ENCODE measurements around the gene MAPK8IP1. TPM values are rescaled to one million over a fixed set of nuclear protein-coding genes. Genes with fewer than 3 reads are reported as not detected.
"Not testable (repeated sequence)": the region's sequence is repeated elsewhere in the genome, so short reads cannot be mapped to it uniquely, and the experiment has no call there.

The MAPK8IP1 gene
- total RNA-seq, 2 donors from 2014 or later, result 1.7 to 4.0 TPM

GRCh38 chr11:45902452-45903380 lies 17.3 kb downstream of the MAPK8IP1 start:
- no peak for ATAC-seq
- DNase-seq, result no peak
- intact Hi-C loops (cut with DNase I, micrococcal nuclease), result no loop called here

DNA sequence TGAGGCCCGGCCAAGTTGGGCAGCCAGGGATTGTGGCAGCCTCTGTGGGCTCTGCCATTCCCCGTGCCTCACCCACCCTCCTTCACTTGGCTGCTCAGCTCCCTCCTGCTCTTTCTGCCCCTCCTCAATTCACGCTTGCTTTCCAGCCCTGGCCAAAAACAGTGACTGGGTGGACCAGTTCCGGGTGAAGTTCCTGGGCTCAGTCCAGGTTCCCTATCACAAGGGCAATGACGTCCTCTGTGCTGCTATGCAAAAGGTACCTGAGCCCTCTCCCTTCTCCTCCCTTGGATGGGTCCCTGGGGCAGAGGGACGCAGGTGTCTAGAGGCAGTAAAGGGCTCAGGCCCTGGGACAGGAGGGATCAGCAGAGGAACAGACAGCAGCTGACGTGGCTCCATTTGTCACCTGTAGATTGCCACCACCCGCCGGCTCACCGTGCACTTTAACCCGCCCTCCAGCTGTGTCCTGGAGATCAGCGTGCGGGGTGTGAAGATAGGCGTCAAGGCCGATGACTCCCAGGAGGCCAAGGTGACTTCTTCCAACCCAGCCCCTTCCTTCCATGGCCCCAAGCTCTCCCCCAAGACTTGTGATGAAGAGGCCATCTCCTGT lies 19.0 kb downstream of the MAPK8IP1 start:
- intact Hi-C loops (cut with DNase I, micrococcal nuclease), result no loop called here
- DNase-seq (peak in 1 of 2 donors; percentile 30), ATAC-seq (peak; percentile 33)

- ATAC-seq, result no peak
- intact Hi-C loops (cut with DNase I, micrococcal nuclease), result no loop called here
- no peak for DNase-seq
These were observed 19.6 kb downstream of the MAPK8IP1 start for GRCh38 chr11:45905095-45905494.

DNA sequence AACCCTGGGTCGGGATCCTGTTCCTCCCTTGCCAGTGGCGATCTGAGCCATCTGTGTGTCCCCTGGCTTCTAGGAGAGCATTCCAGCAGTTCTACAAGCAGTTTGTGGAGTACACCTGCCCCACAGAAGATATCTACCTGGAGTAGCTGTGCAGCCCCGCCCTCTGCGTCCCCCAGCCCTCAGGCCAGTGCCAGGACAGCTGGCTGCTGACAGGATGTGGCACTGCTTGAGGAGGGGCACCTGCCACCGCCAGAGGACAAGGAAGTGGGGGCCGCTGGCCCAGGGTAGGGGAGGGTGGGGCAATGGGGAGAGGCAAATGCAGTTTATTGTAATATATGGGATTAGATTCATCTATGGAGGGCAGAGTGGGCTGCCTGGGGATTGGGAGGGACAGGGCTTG lies 20.1 kb downstream of the MAPK8IP1 start:
- intact Hi-C loops (cut with DNase I, micrococcal nuclease); DNase-seq: not testable (repeated sequence)
- peak; percentile 23 for ATAC-seq

- intact Hi-C loops (cut with DNase I, micrococcal nuclease), result no loop called here
- peak; percentile 70 for ATAC-seq
- peak; percentile 28 to 68 for DNase-seq
These were observed 20.7 kb downstream of the MAPK8IP1 start for GRCh38 chr11:45906096-45906682.

GRCh38 chr11:45906965-45907611 lies 21.6 kb downstream of the MAPK8IP1 start, which contains the start of gene FREY1:
Gene FREY1 (minus strand): TSS chr11:45907271. CDS start chr11:45907245, 26 bp downstream.
- ATAC-seq (peak; percentile 9), DNase-seq (no peak)
- intact Hi-C loops (cut with DNase I, micrococcal nuclease), result no loop called here

GRCh38 chr11:45907911-45908370 lies 22.5 kb downstream of the MAPK8IP1 start:
- DNase-seq (no peak), ATAC-seq (no peak)
- intact Hi-C loops (cut with DNase I, micrococcal nuclease), result no loop called here

DNA sequence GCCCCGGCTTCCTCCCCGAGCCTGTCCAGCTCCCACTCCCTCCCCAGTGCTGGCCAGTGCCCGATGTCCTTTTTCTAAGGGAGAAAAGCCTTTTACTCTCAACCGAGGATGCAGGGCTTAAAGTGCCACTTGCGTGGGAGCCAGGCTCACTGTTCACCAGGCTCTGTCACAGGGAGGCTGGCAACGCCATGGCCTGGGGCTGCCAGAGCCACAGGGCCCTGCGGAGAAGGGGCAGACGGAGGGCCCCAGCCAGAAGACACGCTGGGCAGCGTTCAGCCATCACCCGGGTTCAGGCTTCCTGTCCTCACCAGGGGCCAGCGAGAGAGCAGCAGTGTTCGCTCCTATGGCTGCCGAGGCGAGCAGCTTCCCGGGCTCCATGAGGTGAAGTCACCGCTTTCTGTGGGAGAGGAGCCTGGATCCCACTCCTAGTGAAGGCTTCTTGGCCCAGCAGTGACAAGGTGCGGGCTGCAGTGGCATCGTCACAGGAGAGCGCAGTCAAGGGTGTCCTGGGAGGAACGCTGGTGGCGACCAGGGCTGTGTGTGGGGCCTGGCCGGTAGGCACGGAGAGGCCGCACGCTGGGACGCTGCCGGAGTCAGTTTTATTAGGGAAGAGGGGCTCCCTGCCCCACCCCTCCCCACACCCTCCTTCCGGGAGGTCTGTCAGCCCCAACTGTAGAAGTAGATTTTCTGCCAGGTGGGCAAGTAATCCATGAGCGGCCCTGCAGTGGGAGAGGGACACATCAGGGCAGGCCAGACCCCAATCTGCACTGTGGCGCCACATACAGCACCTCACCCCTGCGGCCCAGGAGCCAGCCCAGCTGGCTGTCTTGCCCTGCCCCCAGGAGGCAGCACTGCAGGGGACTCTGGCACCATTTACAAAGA lies 24.4 kb downstream of the MAPK8IP1 start:
- ATAC-seq, result no peak
- intact Hi-C loops (cut with DNase I, micrococcal nuclease), result no loop called here
- DNase-seq, result no peak

DNA sequence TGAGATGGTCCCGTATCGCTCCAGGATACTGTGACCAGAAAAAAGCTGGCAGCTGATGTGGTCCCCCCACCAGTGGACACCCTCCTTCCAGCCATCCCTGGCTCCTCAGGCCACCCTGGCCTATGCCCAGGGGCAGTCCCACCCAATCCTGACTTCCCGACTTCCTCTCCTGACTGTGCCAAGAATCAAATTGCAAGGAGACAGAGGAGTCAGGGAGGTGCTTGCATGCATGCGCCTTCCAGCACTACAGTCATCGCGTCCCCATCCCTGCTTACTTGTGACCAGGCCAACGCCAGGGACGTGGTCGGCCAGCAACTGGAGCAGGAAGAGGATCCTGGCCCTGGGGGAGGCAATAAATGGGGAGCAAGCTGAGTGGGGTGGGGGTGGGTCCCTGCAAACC lies 25.2 kb downstream of the MAPK8IP1 start:
- intact Hi-C loops (cut with DNase I, micrococcal nuclease), result no loop called here
- ATAC-seq (no peak), DNase-seq (no peak)

GRCh38 chr11:45913514-45913913 lies 28.1 kb downstream of the MAPK8IP1 start:
- intact Hi-C loops (cut with DNase I, micrococcal nuclease), result no loop called here
- DNase-seq, result no peak
- no peak for ATAC-seq

GRCh38 chr11:45913942-45914635 lies 28.6 kb downstream of the MAPK8IP1 start:
- intact Hi-C loops (cut with DNase I, micrococcal nuclease), result no loop called here
- no peak for DNase-seq
- no peak for ATAC-seq

- intact Hi-C loops (cut with DNase I, micrococcal nuclease), result no loop called here
- DNase-seq (no peak), ATAC-seq (no peak)
These were observed 30.0 kb downstream of the MAPK8IP1 start for GRCh38 chr11:45915446-45915845.

- ATAC-seq (no peak), DNase-seq (no peak)
- intact Hi-C loops (cut with DNase I, micrococcal nuclease), result no loop called here
These were observed 31.8 kb downstream of the MAPK8IP1 start for GRCh38 chr11:45917286-45917622.

- peak; percentile 86 for ATAC-seq
- peak; percentile 95 to 98 for DNase-seq
- intact Hi-C loops (cut with DNase I, micrococcal nuclease), result no loop called here
These were observed 32.3 kb downstream of the MAPK8IP1 start, which contains the start of gene PEX16 for GRCh38 chr11:45917623-45918330. Gene PEX16 (minus strand): TSS chr11:45917877. CDS start chr11:45917811, 66 bp downstream.

GRCh38 chr11:45918331-45918941 lies 33.0 kb downstream of the MAPK8IP1 start:
- DNase-seq, result peak; percentile 91
- intact Hi-C loops (cut with DNase I, micrococcal nuclease), result no loop called here
- ATAC-seq, result peak; percentile 75

DNA sequence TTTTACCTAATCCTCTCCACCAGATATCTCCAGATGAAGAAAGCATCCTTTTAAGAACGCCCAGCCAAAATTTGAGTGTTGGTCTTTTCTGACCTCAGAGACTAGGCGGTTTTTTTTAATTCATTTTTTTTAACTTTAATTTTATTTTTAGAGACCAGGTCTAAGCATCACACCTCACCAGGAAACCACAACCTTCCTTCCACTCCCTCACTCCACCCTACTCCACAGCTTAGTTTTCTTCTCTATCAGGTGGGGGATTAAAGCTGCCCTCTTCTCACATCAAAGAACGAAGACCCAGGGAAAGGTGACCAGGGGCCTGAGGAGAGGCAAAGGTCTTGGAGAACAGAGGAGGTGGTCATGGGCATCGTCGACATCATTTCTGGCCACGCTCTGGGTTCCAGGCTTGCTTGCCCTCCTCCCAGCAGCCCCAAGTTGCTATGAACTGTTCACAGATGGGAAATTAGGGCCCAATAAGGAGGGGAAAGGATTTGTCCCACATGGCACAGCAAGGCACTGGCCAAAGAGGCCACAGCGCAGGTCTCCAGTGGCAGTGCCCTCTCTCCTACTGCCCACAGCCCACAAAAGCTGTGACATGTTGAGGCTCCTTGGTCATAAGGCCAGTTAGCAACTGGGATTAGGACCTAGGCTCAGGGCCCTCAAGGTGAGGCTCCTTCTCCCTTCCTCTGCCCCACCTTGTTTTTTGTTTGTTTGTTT lies 33.7 kb downstream of the MAPK8IP1 start:
- DNase-seq, result peak in 1 of 2 donors; percentile 23
- intact Hi-C loops (cut with DNase I, micrococcal nuclease), result no loop called here
- no peak for ATAC-seq
